ENCODE data around the gene ERG.

ERG gene

DNA sequence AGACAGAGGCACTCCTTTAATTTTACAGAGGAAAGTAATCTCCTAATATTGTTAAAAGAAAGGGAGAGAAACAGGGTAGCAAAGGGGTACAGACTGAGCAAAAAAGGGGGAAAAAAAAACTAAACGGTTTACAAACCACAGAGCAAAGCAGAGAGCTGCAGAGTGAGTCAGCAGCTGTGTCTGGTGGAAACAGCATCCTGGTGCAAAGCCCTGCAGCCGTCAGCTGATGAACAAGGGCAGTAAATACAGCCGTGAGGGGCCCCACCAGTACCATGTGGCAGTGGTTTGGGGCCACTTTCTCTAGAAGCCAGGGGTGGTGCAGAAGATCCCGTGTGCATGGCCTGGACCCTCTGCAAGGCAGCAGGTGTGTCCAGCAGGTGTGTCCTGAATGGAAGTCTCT is 111.3 kb downstream of the ERG start:
- DNase-seq, result peak; percentile 53

DNA sequence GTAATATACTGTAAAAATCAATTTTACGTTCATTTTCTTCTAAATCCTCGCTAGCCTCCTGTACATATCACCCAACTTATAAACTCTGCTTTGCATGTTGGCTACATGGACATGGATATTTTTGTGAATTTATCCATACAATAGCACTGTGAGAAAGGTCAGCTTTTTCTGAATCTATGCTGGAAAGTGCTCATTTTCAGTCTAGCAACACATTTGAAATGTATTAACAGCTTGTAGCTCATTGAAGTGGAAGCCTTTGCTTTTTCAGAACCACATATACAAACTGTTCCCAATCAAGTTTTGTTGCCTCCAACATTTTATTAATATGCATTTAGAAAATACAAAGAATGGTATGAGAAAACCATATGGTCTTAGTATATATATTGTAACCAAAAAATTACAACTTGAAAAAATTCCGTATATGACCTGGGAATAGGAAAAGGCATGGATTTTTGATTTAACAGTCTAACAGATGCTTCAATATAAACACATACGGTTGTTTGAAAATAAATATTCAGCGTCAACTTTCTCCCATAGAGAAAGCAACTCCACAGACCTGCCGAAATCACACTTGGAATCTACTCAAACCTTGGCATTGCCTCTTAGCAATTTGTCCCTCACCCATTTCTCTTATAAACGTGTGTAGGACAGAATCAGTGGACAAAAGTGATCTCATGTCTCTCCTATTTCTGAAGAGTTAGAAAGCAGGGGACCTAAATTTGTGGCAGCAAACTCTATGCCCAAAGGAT is 112.7 kb downstream of the ERG start:
- no peak for DNase-seq

DNA sequence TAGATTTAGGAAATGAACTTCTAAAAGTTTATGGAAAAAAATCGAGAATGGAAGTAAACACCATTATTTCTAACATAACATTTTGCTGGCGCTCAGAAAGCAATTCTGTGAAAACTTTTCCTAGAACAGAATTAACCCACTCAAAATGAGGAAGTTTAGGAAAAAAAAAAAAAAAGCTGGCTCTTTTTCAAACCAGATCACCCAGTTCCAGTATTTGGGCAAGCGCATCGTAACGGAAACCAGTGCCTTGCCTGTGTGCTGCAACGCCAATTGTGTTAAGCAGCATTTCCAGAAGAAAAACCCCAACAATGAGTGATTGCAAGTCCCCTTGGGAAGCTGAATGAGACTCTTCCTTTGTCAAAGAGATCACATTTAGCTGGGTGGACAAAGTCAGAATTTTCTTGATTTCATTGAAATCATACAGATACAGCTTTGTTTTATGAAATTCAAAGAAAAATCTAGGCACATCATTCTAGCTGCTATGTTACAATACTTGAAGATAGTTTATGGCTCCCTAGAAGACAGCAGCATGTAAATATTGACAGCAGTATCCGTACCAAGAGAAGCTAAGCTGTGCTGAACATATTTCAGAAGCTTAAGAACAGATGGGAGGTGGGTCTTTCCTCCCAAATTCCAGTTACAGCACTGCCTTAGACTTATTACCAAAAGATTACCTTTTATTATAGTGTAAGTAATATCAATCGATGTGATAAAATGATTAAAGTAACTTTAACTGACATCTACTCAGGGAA is 113.4 kb downstream of the ERG start:
- no peak for DNase-seq

DNA sequence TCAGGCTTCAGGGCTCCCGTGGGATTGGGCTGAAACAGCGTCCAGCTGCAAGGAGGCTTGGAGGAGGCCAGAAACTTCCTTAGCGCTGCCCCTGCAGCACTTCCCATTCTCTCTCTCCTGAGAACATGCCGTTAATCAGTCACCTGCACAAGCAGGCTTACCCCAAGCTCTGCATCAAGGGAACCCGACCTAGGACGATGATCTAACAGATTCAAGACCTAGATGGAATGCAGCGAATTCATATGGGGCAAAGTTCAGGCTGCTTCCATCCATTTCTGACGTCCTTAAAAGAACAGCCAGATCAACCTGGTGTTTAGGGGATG is 114.1 kb downstream of the ERG start:
- DNase-seq, result no peak

DNA sequence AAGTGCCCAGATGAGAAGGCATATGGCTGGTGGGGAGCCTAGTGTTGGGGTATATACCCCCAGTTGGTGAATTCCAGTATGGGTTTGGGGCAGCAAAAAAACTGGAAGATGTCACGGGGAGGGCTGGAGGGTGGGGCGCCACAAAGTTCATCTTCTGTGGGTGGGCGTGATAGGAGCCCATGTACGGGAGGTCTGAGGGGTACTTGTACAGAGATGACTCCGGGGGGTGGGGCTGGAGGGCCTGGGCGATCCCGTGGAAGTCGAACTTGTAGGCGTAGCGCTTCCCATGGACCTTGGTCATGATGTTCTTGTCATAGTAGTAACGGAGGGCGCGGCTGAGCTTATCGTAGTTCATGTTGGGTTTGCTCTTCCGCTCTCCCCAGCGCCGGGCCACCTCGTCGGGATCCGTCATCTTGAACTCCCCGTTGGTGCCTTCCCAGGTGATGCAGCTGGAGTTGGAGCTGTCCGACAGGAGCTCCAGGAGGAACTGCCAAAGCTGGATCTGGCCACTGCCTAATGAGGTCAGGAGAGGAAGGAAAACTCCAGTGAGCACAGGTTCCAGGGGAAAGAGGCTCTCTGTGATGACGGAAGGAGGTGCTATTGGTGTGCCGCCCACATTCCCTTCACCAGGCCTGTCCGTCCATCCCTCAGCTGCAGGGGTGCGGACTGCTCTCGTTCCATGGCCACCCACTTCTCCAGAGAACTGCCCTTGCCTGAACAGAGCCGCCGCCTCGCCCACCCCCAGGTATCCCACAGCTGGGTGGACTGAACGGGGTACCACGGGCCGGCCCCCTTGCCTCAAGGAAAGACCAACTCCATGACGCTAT is 114.7 kb downstream of the ERG start:
- DNase-seq, result no peak

DNA sequence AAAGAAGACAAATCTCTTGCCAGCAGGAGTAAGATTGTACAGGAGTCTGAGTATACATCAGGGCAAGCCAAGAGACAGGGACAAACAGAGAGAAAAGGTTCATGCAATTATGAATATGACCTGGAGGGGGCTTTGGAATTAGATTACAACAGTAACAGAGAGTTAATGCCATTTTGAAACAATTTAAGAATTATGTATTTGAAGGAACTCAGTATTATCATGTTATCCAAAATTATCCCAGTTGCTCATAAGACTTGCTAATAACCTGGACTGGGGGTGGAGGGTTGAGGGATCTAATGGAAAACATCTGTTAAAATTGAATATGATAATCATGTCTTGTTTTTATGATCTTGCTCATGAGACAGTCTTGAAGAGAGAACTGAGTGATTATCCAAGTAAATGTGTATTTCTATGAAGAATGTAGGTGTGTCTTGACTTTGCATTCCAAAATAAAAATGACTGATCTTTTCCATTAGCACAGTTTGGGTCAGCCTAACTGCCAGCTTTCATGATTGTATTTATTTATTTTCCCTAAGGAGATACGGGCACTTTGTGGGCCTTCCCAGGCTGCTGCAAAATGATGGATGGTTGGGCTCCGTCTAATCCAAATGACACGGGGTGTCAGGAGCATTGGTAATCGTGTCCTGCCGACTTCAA is 117.7 kb downstream of the ERG start:
- no peak for DNase-seq

DNA sequence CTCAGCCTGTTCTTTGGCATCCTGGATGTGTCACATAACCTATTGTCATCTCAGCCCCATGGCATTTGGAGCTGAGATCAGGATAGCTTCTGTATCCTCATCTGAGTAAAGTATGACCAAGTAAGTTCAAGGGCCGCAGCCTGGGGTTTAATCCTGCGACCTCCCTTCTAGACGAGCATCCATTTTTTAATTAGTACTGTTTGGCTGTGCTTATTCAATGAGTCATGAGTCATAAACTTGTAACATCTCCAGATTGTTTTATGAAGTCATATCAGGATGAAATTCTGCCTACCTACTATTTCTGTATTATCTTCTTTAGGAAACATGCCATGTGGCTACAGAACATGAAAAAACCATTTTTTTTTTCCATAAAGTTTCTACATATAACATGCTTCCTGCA is 119.1 kb downstream of the ERG start:
- no peak for DNase-seq

DNA sequence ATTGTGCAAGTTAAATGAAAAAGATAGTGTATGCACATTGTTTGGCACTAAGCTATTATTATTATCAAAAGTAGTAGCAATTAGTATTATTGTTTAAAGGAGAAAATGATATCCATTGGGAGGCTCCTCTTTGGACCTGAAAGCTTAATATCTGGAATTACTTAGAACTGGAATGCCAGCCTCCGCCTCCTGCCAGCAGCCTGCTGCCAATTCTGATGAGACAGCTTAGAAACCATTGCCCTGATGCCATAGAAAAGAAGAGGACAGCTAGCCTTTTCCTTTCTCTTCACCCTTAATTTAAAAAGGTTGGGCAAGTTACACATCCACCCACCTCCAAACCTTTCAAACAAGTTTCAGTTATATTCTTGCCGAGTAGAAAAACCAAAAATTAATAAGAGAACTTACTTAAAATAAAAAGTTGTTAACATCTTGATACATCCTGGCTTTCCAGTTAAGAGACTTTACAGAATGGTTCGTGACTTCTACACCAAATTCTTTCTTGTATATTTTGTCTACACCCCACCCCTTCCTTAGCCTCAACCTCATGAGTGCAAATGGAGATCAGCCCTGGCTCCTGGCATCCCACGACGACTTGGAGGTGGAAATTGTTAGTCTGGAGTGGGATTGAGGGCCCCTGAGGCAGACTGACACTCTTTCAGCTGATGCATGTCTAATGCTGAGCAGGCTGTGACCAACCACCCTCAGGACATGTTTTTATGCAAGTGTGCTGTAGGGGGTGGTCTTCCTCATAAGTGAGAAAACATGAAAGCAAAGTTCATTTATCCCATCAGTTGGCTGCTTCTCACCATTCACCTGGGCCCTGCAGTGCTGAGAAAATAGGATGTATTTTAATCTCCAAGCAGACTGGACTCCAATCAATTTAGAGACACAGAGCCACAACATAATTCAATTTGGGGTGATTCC is 120.8 kb downstream of the ERG start:
- no peak for DNase-seq

DNA sequence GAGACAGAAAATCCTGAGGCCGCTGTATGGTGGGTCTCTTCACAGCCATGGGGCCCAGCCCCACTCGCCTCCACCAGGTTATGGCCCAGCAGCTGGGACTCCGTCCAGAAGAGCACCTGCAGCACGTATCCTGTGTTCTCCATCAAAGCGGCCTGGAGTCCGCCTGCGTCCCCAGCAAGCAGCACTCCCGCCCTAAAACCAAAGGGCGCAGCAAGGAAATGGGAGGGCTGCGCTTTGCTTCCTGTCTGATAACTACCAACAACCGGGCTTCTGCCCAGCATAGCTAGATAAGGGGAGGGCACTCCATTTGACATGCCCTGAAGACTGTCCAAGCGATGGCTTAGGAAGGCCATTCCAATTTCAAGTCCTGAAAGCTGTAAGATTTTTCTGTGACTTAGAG is 121.6 kb downstream of the ERG start:
- DNase-seq, result no peak

DNA sequence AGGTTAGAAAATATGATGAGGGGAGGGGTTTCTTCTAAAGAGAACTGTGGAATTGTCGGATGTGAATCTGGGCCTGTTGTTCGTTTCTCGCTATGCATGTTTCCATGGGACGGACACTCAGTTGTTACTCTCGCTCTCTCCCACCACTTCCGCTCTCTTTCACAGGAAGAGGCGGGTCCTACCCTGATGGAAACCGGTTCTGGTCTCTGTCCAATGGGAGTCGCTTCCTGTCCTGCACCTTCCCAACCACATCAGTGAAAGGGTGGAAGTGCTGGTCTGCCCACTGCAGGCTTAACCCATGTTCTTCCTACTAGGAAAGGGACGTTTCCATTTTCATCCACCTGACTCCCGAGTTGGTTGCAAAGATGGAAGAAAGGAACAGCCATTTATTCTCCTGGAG is 122.0 kb downstream of the ERG start:
- no peak for DNase-seq

DNA sequence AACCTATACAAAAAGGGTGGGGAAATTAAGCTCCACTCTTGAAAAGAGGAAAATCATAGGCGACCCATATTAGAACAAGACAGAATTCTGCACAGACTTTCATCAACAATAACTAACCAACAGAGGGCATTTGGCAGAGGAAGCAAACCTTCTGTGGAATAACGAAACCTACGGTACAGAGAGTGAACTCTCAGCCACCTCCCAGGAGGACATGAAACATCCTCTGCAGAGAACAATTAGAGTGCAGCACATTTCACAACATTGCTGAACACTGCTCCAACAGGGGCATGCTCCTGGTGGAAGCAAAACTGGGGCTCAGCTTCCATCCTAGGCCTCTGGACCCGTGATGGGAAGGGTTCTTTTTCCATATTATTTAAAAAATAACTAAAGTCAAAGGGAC is 130.6 kb downstream of the ERG start:
- DNase-seq, result no peak

DNA sequence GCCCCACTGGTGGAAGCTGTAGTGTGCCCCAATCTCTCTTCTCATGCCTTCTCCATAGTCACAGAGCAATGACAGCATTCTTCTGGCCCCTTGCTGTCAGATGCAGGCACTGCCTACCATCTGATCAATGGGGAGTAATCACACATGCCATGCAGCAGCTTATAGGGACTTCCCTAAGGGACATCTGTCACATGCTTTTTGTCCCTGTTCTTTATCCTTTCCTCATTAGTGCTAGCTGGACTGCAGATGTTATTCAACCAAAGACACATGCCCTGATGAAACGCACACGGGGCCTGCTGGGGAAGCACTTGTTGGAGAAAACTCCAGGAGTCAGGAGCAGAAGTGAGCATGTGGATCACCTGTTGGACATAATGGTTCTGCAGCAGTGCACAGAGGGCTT is 132.8 kb downstream of the ERG start:
- DNase-seq, result no peak

DNA sequence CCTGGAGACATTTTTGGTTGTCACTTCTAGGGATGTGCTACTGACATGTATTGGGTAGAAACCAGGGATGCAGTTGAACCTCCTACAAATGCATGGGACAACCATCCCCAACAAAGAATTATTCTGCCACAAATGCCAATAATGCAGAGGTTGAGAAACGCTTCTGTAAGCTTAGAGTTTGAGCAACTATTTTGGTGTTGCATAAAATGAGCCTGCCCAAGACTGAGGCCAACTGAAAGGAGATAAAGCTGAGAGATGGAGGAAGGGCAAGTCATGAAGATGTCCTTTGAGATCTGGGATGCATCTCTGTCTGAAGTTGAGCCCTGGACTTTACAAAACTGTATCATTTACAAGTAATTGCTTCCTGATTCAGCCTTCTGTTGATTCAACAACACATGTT is 134.6 kb downstream of the ERG start:
- no peak for DNase-seq

DNA sequence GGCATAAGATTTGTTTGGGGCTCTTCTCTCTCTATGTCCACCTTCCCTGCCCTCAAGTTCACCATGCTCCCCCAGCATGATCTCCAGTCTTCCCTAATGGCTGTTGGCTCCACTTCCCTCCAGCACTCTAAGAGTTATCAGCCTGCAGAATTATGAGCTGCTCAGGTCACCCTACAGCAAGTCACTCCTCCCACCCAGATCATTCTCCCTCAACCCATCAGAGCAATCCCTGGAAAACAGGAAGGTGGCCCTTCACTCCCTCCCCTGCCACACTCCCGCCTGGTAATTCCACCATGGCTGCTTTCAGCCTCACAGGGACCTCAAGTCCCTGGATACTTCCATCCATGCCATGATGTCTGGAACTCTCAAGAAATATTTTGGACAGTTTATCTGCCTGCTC is 137.0 kb downstream of the ERG start:
- DNase-seq, result no peak

DNA sequence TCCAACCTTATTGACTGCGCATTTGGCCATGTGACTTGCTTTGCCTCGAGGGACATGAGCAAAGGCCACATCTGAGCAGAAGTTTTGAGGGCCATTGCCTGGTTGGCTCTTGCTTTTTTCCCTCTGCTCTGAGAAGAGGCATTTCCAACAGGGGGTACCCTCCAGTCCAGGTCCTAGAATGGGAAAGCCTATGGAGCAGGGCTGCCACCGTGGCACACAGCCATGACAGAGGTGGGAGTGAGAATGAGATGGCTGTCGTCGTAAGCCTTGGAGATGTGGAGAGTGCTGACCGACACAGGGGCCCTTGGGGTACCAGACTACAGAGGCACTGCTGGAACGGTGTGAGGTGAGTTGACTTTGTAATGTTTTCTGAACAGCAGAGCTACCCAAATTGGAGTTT is 138.4 kb downstream of the ERG start:
- DNase-seq, result no peak

DNA sequence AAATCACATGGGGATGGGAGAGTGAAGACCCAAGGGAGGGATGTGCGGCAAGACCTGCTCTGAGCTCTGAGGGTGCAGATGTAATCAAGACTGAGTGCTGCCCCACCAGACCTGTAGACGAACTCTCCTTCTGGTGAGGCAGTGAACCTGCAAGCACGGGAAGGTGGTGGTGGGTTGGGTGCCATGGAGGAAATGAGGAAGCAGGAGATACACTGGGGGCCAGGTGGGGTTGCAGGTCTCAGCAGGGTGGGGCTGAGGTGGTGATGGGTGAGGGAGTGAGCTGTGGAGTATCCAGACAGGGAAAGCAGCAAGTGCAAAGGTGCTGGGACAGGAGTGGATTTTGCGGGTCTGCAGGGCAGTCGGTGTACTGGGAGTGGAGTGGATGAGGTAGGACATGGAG is 139.2 kb downstream of the ERG start:
- no peak for DNase-seq

DNA sequence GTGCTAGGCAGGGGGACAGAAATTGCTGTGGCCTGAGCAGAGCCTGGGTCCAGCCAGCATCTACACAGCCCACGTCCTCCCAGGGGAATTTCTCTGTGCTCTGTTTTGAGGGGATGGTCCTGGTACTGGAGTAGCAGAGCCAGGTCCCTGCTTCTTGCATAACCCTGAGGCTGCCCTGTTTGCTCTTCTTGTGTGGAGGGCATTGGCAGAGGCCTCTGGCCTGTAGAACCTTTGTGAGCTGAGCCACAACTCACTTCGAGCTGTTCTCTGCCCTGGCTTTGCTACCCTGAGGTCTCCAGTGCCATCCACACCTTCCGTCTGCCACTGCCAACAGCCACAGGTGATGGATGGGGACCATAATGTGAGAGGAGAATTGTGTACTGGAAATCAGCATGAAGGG is 139.6 kb downstream of the ERG start:
- no peak for DNase-seq

DNA sequence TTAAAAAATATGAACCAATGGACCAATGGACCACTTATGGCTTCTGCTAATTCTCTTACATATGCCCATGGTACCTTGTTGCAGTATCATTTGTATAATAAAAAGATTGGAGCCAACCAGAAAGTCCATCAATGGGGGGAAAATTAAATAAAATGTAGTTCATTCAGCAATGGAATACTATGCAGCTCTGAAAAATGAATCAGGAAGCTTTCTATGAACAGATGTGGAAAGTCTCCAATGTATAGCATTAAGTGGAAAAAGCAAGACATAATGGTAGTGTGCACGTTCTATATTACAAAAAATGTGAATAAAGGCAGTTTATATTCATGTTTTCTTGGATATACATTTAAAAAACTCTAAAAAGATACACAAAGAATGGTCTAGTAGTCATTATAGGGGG is 140.2 kb downstream of the ERG start:
- no peak for DNase-seq

DNA sequence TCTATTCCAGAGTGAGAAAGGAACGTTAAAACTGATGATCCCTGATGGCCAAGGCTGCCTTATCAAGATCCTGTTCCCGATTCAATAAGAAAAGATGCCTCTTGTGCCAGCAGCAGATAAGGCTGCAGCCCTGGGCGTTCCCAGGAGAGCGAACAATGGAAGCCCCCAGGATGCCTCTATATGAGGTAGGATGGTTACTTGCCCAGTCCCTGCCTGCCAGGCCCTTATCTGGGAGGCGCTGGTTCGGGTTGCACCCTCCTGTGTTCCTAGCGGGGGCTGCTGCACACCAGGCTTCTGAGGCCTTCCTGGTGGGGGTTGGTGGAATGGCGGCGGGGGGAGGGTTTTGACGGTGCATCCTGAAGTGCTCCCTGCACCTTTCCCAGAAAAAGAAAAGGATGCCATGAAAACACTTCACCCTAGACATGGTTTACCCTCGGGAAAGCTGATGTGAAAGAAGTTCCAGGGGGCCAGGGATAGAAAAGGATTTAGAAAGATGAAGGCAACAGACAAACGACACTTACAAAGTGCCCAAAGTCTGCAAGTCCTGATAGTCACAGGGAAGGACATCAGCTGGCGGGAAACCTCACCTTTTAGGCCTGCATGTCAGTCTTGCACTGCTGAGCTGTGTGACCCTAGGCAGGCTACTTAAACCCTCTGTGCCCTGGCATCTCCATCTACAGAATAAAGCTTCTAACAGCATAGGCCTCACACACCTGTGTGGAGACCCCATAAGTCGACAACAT is 141.2 kb downstream of the ERG start:
- DNase-seq, result no peak

DNA sequence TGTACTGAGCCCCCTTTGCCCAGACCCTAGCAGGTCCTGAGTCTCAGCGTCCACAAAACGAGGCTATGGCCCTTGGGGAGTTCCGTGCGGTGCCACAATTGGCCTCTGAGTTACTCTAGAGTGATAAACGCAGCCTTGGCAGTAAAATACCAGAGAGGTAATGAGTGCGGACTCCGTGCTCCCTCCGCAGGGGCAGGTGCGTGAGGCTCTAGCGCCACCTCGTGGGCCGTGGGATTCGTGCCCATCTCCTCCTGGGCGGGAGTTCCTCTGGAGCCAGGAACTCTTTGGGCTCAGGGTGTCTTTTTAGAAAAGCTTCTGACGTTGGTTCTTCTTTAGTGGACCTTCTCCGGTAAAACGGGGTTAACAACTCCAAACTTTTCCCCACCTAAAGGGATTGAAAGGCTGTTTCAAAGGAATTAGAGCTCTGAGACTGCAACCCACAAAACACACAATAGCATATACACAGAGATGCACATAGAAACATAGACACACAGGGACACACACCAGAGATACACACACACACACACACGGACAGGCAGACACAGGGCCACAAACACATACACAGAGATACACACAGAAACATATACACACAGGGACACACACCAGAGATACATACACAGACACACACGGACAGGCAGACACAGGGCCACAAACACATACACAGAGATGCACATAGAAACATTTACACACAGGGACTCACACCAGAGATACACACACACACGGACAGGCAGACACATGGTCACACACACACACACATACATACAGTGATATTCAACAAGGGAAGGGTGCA is 142.1 kb downstream of the ERG start:
- DNase-seq, result peak; percentile 74

DNA sequence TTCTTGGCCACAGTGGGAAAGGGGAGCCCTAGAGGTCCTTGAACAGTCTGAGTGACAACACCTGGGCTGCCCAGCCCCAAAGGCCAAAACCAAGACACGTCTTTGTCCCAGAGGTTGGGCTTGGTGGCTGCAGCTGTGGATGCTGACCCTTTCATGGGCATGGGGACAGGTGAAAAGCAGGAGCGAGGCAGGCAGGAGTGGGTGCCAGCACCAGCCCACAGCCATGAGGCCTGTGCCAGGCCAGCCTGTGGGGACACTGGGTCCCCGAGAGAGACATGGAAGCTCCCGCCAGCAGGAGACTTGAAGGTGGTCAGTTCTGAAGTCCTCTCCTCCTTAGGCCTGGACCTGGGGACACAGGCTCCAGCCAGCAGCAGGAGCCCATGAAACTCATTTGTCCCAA is 142.9 kb downstream of the ERG start:
- DNase-seq, result no peak
